K562 (cell line): ENCODE data around the gene HSF4. TPM values are rescaled to one million over a fixed set of nuclear protein-coding genes. Genes with fewer than 3 reads are reported as not detected.

ENCODE experiments used
- ARID1B ChIP-seq: fragments of 450-650 bp; IDR thresholded peaks from 2 replicates; pipeline ENCODE4 v1.6.1; 2016; ENCODE audit warnings: antibody characterized with exemption, mild to moderate bottlenecking, inconsistent platforms
- ARID4B ChIP-seq: sonication (generic); formaldehyde crosslinking; IDR thresholded peaks from 2 replicates; pipeline ENCODE4 v1.8.0; 2022; ENCODE audit warnings: mild to moderate bottlenecking, missing genetic modification reagents
- CAMTA2 ChIP-seq: fragments of 250-450 bp; sonication (Bioruptor Pico); conservative IDR thresholded peaks from 2 replicates; pipeline ENCODE4 v1.5.1; 2022
- CBFA2T3 ChIP-seq: fragments of 450-650 bp; IDR thresholded peaks from 2 replicates; pipeline ENCODE4 v1.6.1; 2017
- DPF2 ChIP-seq: fragments of 450-650 bp; IDR thresholded peaks from 2 replicates; pipeline ENCODE4 v1.6.1; 2016
- FOSL1 ChIP-seq: fragments of 200-800 bp; sonication (Bioruptor generic); conservative IDR thresholded peaks from 2 replicates; pipeline ENCODE4 v1.6.1; 2016; ENCODE audit warnings: missing genetic modification characterization, missing compliant biosample characterization
- FOXP1 ChIP-seq: sonication (generic); formaldehyde crosslinking; IDR thresholded peaks from 2 replicates; pipeline ENCODE4 v1.8.0; 2022; ENCODE audit warnings: mild to moderate bottlenecking, missing genetic modification reagents
- MTA2 ChIP-seq: fragments of 450-650 bp; IDR thresholded peaks from 2 replicates; pipeline ENCODE4 v1.6.1; 2016; ENCODE audit warnings: low read depth
- MTA3 ChIP-seq: fragments of 450-650 bp; formaldehyde crosslinking; IDR thresholded peaks from 2 replicates; pipeline ENCODE4 v1.6.1; 2017; ENCODE audit warnings: mild to moderate bottlenecking, borderline replicate concordance
- NCOR1 ChIP-seq: fragments of 450-650 bp; IDR thresholded peaks from 2 replicates; pipeline ENCODE4 v1.6.1; 2016; ENCODE audit warnings: mild to moderate bottlenecking, moderate library complexity
- POLR2AphosphoS5 ChIP-seq: IDR thresholded peaks from 2 replicates; pipeline ENCODE4 v1.6.1; 2011; ENCODE audit warnings: mild to moderate bottlenecking, low read depth, low read length, moderate library complexity; ENCODE audit not compliant: control insufficient read depth, insufficient read depth
- SAFB2 ChIP-seq: fragments of 200-400 bp; formaldehyde crosslinking; IDR thresholded peaks from 2 replicates; pipeline ENCODE4 v1.6.1; 2018; ENCODE audit warnings: borderline replicate concordance, low read length, low read depth, moderate library complexity; ENCODE audit not compliant: severe bottlenecking
- SMARCC2 ChIP-seq: fragments of 450-650 bp; IDR thresholded peaks from 2 replicates; pipeline ENCODE4 v1.6.1; 2017; ENCODE audit warnings: antibody characterized with exemption, moderate library complexity, mild to moderate bottlenecking, low read depth
- THAP7 ChIP-seq: fragments of 250-450 bp; sonication (Bioruptor Pico); IDR thresholded peaks from 2 replicates; pipeline ENCODE4 v1.5.0; 2021
- YY1 ChIP-seq, 3 experiments: IDR thresholded peaks; 2 replicates each; pipeline ENCODE4 v1.6.1; 2011; ENCODE audit warnings: low read length in 2 of 3, mild to moderate bottlenecking in 2 of 3, moderate library complexity in 2 of 3, borderline replicate concordance in 1 of 3, control low read depth in 1 of 3, low read depth in 1 of 3; ENCODE audit not compliant: insufficient read depth in 3 of 3, insufficient replicate concordance in 2 of 3, control insufficient read depth in 1 of 3, insufficient read length in 1 of 3; ENCODE audit errors: extremely low read depth in 1 of 3
- polyA plus RNA-seq, 8 experiments: library from polyadenylated mRNA; depleted of rRNA in 4 of 8; stranded (reverse) in 5 of 8; unstranded in 3 of 8; fragments of >200 nt; fragmentation: Nextera tagmentation in 2 of 8; fragmentation: Illumina TruSeq in 1 of 8; extraction: Ambion mirVana in 2 of 8; extraction: Trizol in 1 of 8; gene quantifications; 2 replicates each; pipeline versions ENCODE4 v1.2.1 to v1.2.3, GENCODE V29; 2011 to 2014; ENCODE audit warnings: inconsistent platforms in 1 of 8, missing spikeins in 1 of 8
- total RNA-seq, 7 experiments: library from RNA; depleted of rRNA in 6 of 7; stranded (reverse); fragments of >200 nt in 6 of 7; fragmentation: Illumina TruSeq in 2 of 7; extraction: Trizol in 2 of 7; gene quantifications; 2 replicates each; pipeline versions ENCODE4 v1.2.1 to v1.2.3, GENCODE V29; 2011 to 2021; ENCODE audit warnings: low replicate concordance in 1 of 7
- TF ChIP-seq, protein P1 (sequence below), 2 experiments: IDR thresholded peaks; 2 replicates each; pipeline ENCODE4 v1.6.1; 2012; ENCODE audit warnings: improper control_type of control experiment in 2 of 2, low read depth in 2 of 2, low read length in 2 of 2, borderline replicate concordance in 1 of 2

The HSF4 gene
- total and polyA plus RNA-seq, 9 of the 15 experiments (the other 6 are each of a cell fraction or from before 2014, with no cell fraction given), result 0.50 to 35.4 (median 8.8) TPM; not detected in 1

GRCh38 chr16:67190448-67191399 lies 26.2 kb downstream of the HSF4 start (continued):
- TF ChIP-seq, protein P1, sequence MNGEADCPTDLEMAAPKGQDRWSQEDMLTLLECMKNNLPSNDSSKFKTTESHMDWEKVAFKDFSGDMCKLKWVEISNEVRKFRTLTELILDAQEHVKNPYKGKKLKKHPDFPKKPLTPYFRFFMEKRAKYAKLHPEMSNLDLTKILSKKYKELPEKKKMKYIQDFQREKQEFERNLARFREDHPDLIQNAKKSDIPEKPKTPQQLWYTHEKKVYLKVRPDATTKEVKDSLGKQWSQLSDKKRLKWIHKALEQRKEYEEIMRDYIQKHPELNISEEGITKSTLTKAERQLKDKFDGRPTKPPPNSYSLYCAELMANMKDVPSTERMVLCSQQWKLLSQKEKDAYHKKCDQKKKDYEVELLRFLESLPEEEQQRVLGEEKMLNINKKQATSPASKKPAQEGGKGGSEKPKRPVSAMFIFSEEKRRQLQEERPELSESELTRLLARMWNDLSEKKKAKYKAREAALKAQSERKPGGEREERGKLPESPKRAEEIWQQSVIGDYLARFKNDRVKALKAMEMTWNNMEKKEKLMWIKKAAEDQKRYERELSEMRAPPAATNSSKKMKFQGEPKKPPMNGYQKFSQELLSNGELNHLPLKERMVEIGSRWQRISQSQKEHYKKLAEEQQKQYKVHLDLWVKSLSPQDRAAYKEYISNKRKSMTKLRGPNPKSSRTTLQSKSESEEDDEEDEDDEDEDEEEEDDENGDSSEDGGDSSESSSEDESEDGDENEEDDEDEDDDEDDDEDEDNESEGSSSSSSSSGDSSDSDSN (IDR thresholded peaks at IDR 0.05; ENCODE audit: borderline replicate concordance in 1 of 2, low read depth in 2 of 2, low read length in 2 of 2), result peak in 1 of 2 experiments; percentile 91; a peak in 2 of 4 replicates
- TF ChIP-seq THAP7 (CRISPR knock-in tag) (no peak), POLR2AphosphoS5 (peak; percentile 59; the same call in 1 of the 2 replicates), DPF2 (peak; percentile 88), MTA3 (0 out of 2 replicates have a peak, but pooled peaks have one; percentile 33), FOXP1 (CRISPR knock-in tag) (no peak), CAMTA2 (no peak), ARID4B (CRISPR knock-in tag) (no peak), CBFA2T3 (peak; percentile 87), ARID1B (peak; percentile 83), MTA2 (0 out of 2 replicates have a peak, but pooled peaks have one; percentile 23), FOSL1 (tag) (peak; percentile 82), SAFB2 (no peak), YY1 (IDR thresholded peaks at IDR 0.05; ENCODE audit: borderline replicate concordance in 1 of 3, control insufficient read depth in 1 of 3, extremely low read depth in 1 of 3, insufficient read depth in 3 of 3, insufficient read length in 1 of 3, insufficient replicate concordance in 2 of 3, low read depth in 1 of 3, low read length in 2 of 3) (peak in 1 of 3 experiments; percentile 43), SMARCC2 (peak; percentile 53; the same call in 1 of the 2 replicates), NCOR1 (peak; percentile 40; the same call in 1 of the 2 replicates)
